ENCODE measurements around the gene MINDY2.
"Not testable (repeated sequence)": the region's sequence is repeated elsewhere in the genome, so short reads cannot be mapped to it uniquely, and the experiment has no call there.

The MINDY2 gene

DNA sequence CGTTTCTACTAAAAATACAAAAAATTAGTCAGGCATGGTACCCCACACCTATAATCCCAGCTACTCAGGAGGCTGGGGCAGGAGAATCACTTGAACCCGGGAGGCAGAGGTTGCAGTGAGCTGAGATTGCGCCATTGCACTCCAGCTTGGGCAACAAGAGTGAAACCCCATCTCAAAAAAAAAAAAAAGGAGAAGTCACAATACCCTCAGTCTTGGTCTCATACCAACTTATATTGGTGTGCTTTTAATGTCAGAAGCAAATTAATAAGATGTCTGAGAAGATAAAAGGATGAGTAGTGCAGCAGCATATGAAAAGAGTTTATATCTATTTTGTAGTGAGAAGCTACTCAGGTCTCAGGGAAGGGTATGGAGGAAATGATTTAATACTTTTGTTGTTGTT, 112.8 kb downstream of the MINDY2 start:
- not testable (repeated sequence) for DNase-seq (ENCODE audit: low spot score)

DNA sequence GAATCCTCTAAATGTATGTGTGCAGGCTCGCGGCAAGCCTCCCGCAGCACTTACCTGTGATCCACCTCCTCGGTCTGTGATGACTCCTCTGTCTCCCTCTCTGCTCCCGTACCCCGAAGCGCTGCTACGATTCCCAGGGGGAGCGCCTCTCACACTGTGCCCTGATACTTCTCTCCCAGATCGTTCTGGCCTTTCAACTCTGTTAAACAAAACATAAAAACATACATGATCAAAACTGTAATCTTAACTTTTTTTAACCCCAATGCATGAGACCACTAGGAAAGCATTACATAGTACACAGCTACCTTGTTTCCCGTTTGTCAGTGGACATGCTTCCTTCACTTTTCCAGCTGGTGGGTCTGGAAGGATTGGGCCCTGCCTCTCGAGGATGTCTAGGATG, 115.8 kb downstream of the MINDY2 start:
- DNase-seq (ENCODE audit: low spot score) = no peak

DNA sequence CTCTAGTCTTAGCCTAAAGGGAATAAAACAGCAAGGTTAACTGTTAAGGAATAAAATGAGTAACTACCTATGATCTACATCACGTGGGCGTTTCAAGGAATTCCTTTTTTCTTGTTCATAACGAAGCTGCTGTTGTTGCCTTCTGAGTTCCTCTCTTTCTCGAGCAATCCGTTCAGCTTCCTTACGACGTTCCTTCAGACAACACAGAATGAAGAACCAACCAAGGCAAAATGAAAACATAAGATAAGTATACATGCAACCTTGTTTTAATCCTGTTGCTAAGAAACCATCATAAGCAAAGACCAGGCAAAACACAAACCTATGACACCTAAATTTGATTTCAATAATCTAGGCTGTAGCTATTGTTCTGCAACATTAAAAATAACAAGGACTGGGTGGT, 118.3 kb downstream of the MINDY2 start:
- no peak for DNase-seq (ENCODE audit: low spot score)

- no peak for DNase-seq (ENCODE audit: low spot score)
These were observed 127.1 kb downstream of the MINDY2 start for GRCh38 chr15:58898150-58898680.

GRCh38 chr15:58900631-58901030, 129.5 kb downstream of the MINDY2 start:
- no peak for DNase-seq (ENCODE audit: low spot score)

DNA sequence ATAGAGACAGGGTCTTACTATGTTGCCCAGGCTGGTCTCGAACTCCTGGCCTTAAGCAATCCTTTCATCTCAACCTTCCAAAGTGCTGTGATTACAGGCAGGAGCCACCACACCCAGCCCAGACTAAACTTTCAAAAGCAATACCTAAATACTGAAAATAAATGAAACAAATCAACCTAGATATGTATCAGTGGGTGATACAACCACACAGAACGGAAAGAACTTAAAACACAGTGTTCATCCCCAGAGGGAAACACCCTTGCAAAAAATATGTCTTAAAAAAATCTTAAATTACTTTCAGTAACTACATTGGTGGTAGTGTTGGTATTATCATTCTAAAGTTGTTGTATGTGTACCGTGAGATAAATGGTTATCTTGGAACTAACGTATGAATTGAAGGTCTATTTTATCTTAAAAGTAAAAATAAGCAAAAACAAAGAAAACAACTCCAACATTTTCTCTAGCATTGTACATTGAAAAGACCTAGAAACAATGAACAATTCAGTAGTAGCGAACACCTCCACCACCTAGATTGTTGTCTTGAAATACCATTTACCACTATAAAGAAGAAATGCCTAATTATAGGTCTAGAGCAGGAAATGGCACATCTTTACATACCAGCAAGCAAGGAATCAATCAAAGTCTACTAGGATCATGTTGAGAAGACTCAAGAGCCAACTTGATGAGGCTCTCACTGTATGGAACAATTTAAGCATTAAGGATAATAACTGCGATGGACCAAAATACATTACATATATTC, 137.6 kb downstream of the MINDY2 start:
- no peak for DNase-seq (ENCODE audit: low spot score)

- no peak for DNase-seq (ENCODE audit: low spot score)
These were observed 138.5 kb downstream of the MINDY2 start for GRCh38 chr15:58909616-58910015.

GRCh38 chr15:58910456-58910855, 139.4 kb downstream of the MINDY2 start:
- no peak for DNase-seq (ENCODE audit: low spot score)

Data from HuH-7.5 (cell line).